H1 (cell line): ENCODE measurements around the gene ZDHHC1. TPM values are rescaled to one million over a fixed set of nuclear protein-coding genes. Genes with fewer than 3 reads are reported as not detected.

Experiments
- HDAC2 ChIP-seq, 2 experiments: fragments of 300-600 bp in 1 of 2; sonication (generic) in 1 of 2; IDR thresholded peaks; 2 replicates each; pipeline ENCODE4 v1.6.1; 2011 to 2012; ENCODE audit warnings: low read depth in 2 of 2, low read length in 2 of 2, mild to moderate bottlenecking in 2 of 2, moderate library complexity in 2 of 2, borderline replicate concordance in 1 of 2, inconsistent platforms in 1 of 2
- POLR2AphosphoS5 ChIP-seq: IDR thresholded peaks from 2 replicates; pipeline ENCODE4 v1.6.1; 2011; ENCODE audit warnings: low read depth, low read length
- polyA plus RNA-seq, 7 experiments: library from polyadenylated mRNA; depleted of rRNA in 3 of 7; stranded (reverse) in 5 of 7; unstranded in 2 of 7; fragments of >200 nt in 5 of 7; fragments of 200-250 nt in 2 of 7; gene quantifications; 1 replicate in 5 of 7; 2 replicates in 1 of 7; 4 replicates in 1 of 7; pipeline versions ENCODE4 v1.2.1 to v1.2.3, GENCODE V29; 2011 to 2013; ENCODE audit warnings: missing spikeins in 2 of 7, mixed read lengths in 2 of 7
- total RNA-seq: library from RNA; stranded (reverse); fragmentation: NEBNext Ultra II Directional; extraction: Animal tissue kit (Norgen Biotek cat#: 25700); gene quantifications from 2 replicates; pipeline ENCODE4 v1.2.1, GENCODE V29; 2021
- TF ChIP-seq, protein P1 (sequence below): fragments of 300-600 bp; sonication (generic); IDR thresholded peaks from 2 replicates; pipeline ENCODE4 v1.7.1; 2012; ENCODE audit warnings: low read length, moderate library complexity, mild to moderate bottlenecking, inconsistent platforms; ENCODE audit not compliant: insufficient replicate concordance

Gene ZDHHC1
- total and polyA plus RNA-seq, 2 of the 8 experiments (the other 6 are each of a cell fraction or from before 2014, with no cell fraction given) = 3.1 to 4.9 TPM

DNA sequence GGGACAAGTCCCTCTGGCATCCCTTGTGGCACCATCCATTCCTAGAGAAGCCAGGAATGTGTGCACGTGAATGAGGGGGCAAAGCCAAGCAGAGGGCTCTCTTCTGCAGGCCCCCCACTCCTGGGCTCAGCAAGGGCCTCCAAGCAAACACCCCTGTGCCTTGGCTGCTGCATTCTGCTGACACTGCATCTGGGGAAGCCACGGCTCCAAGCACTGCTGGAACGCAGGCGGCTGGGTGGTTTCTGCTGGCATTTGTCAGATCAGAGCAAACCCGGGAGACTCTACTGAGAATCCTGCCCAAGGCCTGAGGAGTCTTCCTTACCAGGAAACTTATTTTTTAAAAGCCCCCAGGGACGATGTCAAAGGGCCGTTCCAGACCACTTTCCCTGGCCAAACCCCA lies 41.3 kb upstream of the ZDHHC1 start (continued):
- TF ChIP-seq, protein P1, sequence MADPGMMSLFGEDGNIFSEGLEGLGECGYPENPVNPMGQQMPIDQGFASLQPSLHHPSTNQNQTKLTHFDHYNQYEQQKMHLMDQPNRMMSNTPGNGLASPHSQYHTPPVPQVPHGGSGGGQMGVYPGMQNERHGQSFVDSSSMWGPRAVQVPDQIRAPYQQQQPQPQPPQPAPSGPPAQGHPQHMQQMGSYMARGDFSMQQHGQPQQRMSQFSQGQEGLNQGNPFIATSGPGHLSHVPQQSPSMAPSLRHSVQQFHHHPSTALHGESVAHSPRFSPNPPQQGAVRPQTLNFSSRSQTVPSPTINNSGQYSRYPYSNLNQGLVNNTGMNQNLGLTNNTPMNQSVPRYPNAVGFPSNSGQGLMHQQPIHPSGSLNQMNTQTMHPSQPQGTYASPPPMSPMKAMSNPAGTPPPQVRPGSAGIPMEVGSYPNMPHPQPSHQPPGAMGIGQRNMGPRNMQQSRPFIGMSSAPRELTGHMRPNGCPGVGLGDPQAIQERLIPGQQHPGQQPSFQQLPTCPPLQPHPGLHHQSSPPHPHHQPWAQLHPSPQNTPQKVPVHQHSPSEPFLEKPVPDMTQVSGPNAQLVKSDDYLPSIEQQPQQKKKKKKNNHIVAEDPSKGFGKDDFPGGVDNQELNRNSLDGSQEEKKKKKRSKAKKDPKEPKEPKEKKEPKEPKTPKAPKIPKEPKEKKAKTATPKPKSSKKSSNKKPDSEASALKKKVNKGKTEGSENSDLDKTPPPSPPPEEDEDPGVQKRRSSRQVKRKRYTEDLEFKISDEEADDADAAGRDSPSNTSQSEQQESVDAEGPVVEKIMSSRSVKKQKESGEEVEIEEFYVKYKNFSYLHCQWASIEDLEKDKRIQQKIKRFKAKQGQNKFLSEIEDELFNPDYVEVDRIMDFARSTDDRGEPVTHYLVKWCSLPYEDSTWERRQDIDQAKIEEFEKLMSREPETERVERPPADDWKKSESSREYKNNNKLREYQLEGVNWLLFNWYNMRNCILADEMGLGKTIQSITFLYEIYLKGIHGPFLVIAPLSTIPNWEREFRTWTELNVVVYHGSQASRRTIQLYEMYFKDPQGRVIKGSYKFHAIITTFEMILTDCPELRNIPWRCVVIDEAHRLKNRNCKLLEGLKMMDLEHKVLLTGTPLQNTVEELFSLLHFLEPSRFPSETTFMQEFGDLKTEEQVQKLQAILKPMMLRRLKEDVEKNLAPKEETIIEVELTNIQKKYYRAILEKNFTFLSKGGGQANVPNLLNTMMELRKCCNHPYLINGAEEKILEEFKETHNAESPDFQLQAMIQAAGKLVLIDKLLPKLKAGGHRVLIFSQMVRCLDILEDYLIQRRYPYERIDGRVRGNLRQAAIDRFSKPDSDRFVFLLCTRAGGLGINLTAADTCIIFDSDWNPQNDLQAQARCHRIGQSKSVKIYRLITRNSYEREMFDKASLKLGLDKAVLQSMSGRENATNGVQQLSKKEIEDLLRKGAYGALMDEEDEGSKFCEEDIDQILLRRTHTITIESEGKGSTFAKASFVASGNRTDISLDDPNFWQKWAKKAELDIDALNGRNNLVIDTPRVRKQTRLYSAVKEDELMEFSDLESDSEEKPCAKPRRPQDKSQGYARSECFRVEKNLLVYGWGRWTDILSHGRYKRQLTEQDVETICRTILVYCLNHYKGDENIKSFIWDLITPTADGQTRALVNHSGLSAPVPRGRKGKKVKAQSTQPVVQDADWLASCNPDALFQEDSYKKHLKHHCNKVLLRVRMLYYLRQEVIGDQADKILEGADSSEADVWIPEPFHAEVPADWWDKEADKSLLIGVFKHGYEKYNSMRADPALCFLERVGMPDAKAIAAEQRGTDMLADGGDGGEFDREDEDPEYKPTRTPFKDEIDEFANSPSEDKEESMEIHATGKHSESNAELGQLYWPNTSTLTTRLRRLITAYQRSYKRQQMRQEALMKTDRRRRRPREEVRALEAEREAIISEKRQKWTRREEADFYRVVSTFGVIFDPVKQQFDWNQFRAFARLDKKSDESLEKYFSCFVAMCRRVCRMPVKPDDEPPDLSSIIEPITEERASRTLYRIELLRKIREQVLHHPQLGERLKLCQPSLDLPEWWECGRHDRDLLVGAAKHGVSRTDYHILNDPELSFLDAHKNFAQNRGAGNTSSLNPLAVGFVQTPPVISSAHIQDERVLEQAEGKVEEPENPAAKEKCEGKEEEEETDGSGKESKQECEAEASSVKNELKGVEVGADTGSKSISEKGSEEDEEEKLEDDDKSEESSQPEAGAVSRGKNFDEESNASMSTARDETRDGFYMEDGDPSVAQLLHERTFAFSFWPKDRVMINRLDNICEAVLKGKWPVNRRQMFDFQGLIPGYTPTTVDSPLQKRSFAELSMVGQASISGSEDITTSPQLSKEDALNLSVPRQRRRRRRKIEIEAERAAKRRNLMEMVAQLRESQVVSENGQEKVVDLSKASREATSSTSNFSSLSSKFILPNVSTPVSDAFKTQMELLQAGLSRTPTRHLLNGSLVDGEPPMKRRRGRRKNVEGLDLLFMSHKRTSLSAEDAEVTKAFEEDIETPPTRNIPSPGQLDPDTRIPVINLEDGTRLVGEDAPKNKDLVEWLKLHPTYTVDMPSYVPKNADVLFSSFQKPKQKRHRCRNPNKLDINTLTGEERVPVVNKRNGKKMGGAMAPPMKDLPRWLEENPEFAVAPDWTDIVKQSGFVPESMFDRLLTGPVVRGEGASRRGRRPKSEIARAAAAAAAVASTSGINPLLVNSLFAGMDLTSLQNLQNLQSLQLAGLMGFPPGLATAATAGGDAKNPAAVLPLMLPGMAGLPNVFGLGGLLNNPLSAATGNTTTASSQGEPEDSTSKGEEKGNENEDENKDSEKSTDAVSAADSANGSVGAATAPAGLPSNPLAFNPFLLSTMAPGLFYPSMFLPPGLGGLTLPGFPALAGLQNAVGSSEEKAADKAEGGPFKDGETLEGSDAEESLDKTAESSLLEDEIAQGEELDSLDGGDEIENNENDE = no peak
- no peak for TF ChIP-seq HDAC2 (IDR thresholded peaks at IDR 0.05; ENCODE audit: borderline replicate concordance in 1 of 2, low read depth in 2 of 2, low read length in 2 of 2)
- no peak for TF ChIP-seq POLR2AphosphoS5
- TF ChIP-seq, all 59 proteins: peak for 0
